Mammary epithelial cell (primary cell): ENCODE data around the gene CHRNA4.

Experiments
- EZH2 ChIP-seq: IDR thresholded peaks from 2 replicates; pipeline ENCODE4 v1.6.1; 2012; ENCODE audit warnings: low read length, inconsistent platforms, borderline replicate concordance
- TF ChIP-seq, protein P1 (sequence below), 2 donors: IDR thresholded peaks in 1 of 2; conservative IDR thresholded peaks in 1 of 2; 2 replicates each; pipeline ENCODE4 v1.5.1; 2011 to 2012; ENCODE audit warnings: inconsistent platforms in 2 of 2, low read length in 2 of 2, mild to moderate bottlenecking in 2 of 2, control low read depth in 1 of 2, low read depth in 1 of 2; ENCODE audit not compliant: insufficient read depth in 1 of 2; ENCODE audit errors: extremely low read depth in 1 of 2

DNA sequence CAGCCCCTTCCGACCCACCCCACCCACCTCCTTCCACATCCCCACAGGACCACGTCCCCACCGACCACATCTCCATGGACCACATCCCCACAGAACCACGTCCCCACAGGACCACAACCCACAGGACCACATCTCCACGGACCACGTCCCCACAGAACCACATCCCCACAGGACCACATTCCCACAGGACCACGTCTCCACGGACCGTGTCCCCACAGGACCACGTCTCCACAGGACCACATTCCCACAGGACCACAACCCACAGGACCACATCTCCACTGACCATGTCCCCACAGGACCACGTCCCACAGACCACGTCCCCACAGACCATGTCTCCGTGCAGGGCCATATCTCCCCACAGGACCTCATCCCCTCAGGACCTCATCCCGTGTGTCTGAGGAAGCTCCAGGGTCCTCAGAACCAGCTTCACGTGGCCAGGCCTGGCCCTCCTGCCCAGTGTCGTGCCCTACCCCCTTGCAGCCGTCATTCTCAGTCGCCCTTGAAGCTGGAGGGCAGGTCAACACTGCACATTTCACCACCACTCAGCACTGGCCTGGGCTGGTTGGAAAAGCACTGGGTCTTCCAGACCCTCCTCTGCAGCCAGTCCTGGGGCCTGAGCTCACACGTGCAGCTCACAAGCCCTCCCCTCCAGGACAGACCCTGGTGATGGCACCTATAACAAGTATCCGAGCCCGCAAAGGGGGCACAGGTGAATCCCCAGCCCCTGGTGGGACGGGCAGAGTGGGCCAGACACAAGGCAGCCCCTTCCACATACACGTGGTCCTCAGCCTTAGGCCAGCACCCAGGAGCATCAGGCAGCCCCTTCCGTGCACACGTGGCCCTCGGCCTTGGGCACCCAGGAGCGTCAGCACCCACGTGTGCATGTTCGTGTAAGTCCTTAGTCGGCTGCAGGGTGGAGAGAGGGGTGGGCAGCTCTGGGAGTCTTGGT lies 3.9 kb downstream of the CHRNA4 start:
- TF ChIP-seq, protein P1, sequence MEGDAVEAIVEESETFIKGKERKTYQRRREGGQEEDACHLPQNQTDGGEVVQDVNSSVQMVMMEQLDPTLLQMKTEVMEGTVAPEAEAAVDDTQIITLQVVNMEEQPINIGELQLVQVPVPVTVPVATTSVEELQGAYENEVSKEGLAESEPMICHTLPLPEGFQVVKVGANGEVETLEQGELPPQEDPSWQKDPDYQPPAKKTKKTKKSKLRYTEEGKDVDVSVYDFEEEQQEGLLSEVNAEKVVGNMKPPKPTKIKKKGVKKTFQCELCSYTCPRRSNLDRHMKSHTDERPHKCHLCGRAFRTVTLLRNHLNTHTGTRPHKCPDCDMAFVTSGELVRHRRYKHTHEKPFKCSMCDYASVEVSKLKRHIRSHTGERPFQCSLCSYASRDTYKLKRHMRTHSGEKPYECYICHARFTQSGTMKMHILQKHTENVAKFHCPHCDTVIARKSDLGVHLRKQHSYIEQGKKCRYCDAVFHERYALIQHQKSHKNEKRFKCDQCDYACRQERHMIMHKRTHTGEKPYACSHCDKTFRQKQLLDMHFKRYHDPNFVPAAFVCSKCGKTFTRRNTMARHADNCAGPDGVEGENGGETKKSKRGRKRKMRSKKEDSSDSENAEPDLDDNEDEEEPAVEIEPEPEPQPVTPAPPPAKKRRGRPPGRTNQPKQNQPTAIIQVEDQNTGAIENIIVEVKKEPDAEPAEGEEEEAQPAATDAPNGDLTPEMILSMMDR (conservative IDR thresholded peaks at IDR 0.05 in 1 of 2, IDR thresholded peaks at IDR 0.05 in 1 of 2; ENCODE audit: extremely low read depth in 1 of 2, insufficient read depth in 1 of 2, low read depth in 1 of 2, low read length in 2 of 2): no peak
- TF ChIP-seq EZH2: no peak
